ENCODE data around the gene NELFB. TPM values are rescaled to one million over a fixed set of nuclear protein-coding genes. Genes with fewer than 3 reads are reported as not detected.

NELFB gene
- total and polyA plus RNA-seq, 2 of the 4 experiments (the other 2 are of a cell fraction), result 36.9 to 66.0 TPM

DNA sequence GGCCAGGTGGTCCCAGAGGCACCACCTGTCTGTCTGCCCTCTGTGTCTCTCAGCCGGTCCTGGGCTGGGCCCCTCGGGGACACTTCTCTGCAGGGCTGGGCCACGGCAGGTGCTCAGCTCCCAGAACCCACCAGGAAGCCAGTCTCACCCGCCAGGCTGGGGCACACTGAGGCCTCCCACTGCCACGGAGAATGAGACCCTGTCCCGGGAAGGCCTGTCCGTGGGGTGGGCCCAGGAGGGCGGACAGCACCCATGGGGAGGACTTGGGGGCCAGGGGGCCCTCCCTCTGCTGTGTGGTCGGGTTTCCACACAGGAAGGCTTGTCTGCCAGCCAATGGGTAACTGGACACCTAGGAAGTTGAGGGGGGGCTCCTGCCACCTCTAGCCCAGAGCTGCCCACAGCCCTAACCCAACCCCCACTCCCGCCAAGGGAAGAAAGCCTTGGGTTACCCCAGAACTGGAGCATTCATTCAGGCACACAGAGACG is 18.1 kb upstream of the NELFB start:
- DNase-seq (no peak), ATAC-seq (ENCODE audit: low read depth) (no peak)
- CTCF ChIA-PET, result interaction anchor here (0.6 to 1.0 kb wide), 7 partner anchors 10 to 154 kb away, joined by 3 to 6 read pairs (median 3); partner anchors contain the start of genes DPP7 and RNF224
- H2BK120ac ChIP-seq (ENCODE audit: low read depth, low read length), result no peak overlapping the region
- no peak overlapping the region for H4K5ac ChIP-seq (ENCODE audit: low read depth, low read length)
- no peak overlapping the region for H2BK15ac ChIP-seq (ENCODE audit: low read depth, low read length)
- no peak overlapping the region for H4K91ac ChIP-seq (ENCODE audit: insufficient read depth, low read depth, low read length)
- H3K9ac ChIP-seq (ENCODE audit: low read depth, low read length), result no peak overlapping the region
- H2AK5ac ChIP-seq (ENCODE audit: low read depth, low read length), result peak overlapping the region; percentile 73; the same call in 1 of the 2 replicates
- H3K79me1 ChIP-seq (ENCODE audit: low read depth in 1 of 2, low read length in 2 of 2), result peaks cover 8 to 30% of the 10 kb centered on the region in 2 experiments; a peak in 3 of 4 replicates
- dilution Hi-C loops (cut with HindIII; ENCODE audit: low sequenced_read_pairs, unreplicated experiment) (no loop called here), in situ Hi-C loops (cut with MboI; ENCODE audit: low sequenced_read_pairs) (no loop called here), intact Hi-C loops (cut with micrococcal nuclease) (no loop called here)
- POLR2A ChIA-PET (ENCODE audit: unreplicated experiment), result interaction anchor here (0.6 kb wide), 1 partner anchor 24 kb away, joined by 3 read pairs; no protein-coding TSS in a partner anchor
- no peak overlapping the region for H3K4me2 ChIP-seq (ENCODE audit: low read depth, low read length)
- no peak overlapping the region for H2BK5ac ChIP-seq (ENCODE audit: low read depth, low read length, poor library complexity, severe bottlenecking)
- H3K23ac ChIP-seq (ENCODE audit: low read depth, low read length), result no peak overlapping the region
- no peak overlapping the region for H3K14ac ChIP-seq (replicated peaks; ENCODE audit: low read depth, low read length)
- TF ChIP-seq RAD21 (IDR thresholded peaks at IDR 0.05; ENCODE audit: low read length) (no peak), POLR2A (IDR thresholded peaks at IDR 0.05; ENCODE audit: low read depth, low read length) (no peak), FOS (IDR thresholded peaks at IDR 0.05; ENCODE audit: low read depth, low read length) (no peak), USF2 (IDR thresholded peaks at IDR 0.05; ENCODE audit: low read depth, low read length) (no peak), CHD1 (IDR thresholded peaks at IDR 0.05; ENCODE audit: low read depth, low read length) (no peak), NFE2L2 (IDR thresholded peaks at IDR 0.05; ENCODE audit: low read depth, low read length) (no peak), MXI1 (IDR thresholded peaks at IDR 0.05; ENCODE audit: borderline replicate concordance, low read depth, low read length) (no peak), MAZ (IDR thresholded peaks at IDR 0.05; ENCODE audit: borderline replicate concordance, low read depth, low read length) (no peak)
- TF ChIP-seq, protein P1, sequence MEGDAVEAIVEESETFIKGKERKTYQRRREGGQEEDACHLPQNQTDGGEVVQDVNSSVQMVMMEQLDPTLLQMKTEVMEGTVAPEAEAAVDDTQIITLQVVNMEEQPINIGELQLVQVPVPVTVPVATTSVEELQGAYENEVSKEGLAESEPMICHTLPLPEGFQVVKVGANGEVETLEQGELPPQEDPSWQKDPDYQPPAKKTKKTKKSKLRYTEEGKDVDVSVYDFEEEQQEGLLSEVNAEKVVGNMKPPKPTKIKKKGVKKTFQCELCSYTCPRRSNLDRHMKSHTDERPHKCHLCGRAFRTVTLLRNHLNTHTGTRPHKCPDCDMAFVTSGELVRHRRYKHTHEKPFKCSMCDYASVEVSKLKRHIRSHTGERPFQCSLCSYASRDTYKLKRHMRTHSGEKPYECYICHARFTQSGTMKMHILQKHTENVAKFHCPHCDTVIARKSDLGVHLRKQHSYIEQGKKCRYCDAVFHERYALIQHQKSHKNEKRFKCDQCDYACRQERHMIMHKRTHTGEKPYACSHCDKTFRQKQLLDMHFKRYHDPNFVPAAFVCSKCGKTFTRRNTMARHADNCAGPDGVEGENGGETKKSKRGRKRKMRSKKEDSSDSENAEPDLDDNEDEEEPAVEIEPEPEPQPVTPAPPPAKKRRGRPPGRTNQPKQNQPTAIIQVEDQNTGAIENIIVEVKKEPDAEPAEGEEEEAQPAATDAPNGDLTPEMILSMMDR (conservative IDR thresholded peaks at IDR 0.05; ENCODE audit: low read depth, low read length), result no peak
- no peak overlapping the region for H3K27ac ChIP-seq (ENCODE audit: insufficient read depth, low read length)
- no peak overlapping the region for H3K18ac ChIP-seq (ENCODE audit: low read depth, low read length)
- no TSS peak for BruUV-seq (replicated peaks)
- no peak overlapping the region for H4K8ac ChIP-seq (ENCODE audit: low read depth in 2 of 2, low read length in 2 of 2)
- no peak overlapping the region for H2BK20ac ChIP-seq (ENCODE audit: low read depth, low read length)
- WGBS, 2 experiments (ENCODE audit: extremely low coverage in 2 of 2, insufficient read length in 1 of 2), result 56% methylated on average over 7 of the region's 11 CpGs; no CpG with 5 or more reads in 1 of the 2 experiments
- H3K4ac ChIP-seq (ENCODE audit: low read depth, low read length), result no peak overlapping the region
- H2AK9ac ChIP-seq (replicated peaks; ENCODE audit: low read depth, low read length, poor library complexity), result peak overlapping the region; percentile 89
- H3K56ac ChIP-seq (ENCODE audit: extremely low read depth, insufficient read depth, low read length), result no peak overlapping the region
- H3K4me1 ChIP-seq (ENCODE audit: control insufficient read depth, insufficient read depth, low read length), result peaks cover 5% of the 10 kb centered on the region; the same call in 1 of the 2 replicates
- H3K9me1 ChIP-seq (ENCODE audit: insufficient read depth, low read length), result no peaks in the 10 kb centered on the region
- H3K27me3 ChIP-seq (ENCODE audit: control insufficient read depth, insufficient read depth, low read length), result no peaks in the 10 kb centered on the region
- no peak overlapping the region for H3K4me3 ChIP-seq (ENCODE audit: insufficient read depth, low read depth, low read length)
- H4K20me1 ChIP-seq (ENCODE audit: insufficient read depth, low read length), result peaks cover 11% of the 10 kb centered on the region
- no peaks in the 10 kb centered on the region for H3K9me3 ChIP-seq (ENCODE audit: control insufficient read depth, insufficient read depth, low read length)
- H2AFZ ChIP-seq (replicated peaks; ENCODE audit: low read length, poor library complexity), result peak overlapping the region; percentile 63
- peaks cover 1% of the 10 kb centered on the region for H3K36me3 ChIP-seq (ENCODE audit: control insufficient read depth, insufficient read depth, low read length)

Data from IMR-90 (cell line).